DOHH2 (cell line): ENCODE data around the gene BOD1L1.

Experiments used
- H3F3A ChIP-seq: fragments of 200-600 bp; sonication (generic), shearing (Covaris generic); 2 replicates; pipeline ENCODE4 v1.6.0; 2016; ENCODE audit warnings: antibody characterized with exemption, mild to moderate bottlenecking; ENCODE audit not compliant: control insufficient read depth, insufficient read depth
- H3K27ac ChIP-seq: fragments of 200-600 bp; sonication (generic); 2 replicates; pipeline ENCODE4 v1.5.1; 2014; ENCODE audit warnings: low read depth, mild to moderate bottlenecking, low read length, moderate library complexity
- H3K27me3 ChIP-seq: fragments of 200-600 bp; sonication (generic); 2 replicates; pipeline ENCODE4 v1.6.1; 2014; ENCODE audit warnings: mild to moderate bottlenecking, low read length, mixed read lengths; ENCODE audit not compliant: control insufficient read depth
- H3K36me3 ChIP-seq: fragments of 200-600 bp; sonication (generic); 2 replicates; pipeline ENCODE4 v1.6.1; 2014; ENCODE audit warnings: mild to moderate bottlenecking, low read length, moderate library complexity, mixed read lengths; ENCODE audit not compliant: control insufficient read depth
- H3K4me1 ChIP-seq: fragments of 200-600 bp; sonication (generic); 2 replicates; pipeline ENCODE4 v1.6.1; 2014; ENCODE audit warnings: mild to moderate bottlenecking, low read length, mixed read lengths; ENCODE audit not compliant: control insufficient read depth
- H3K4me2 ChIP-seq: fragments of 200-600 bp; sonication (generic); 2 replicates; pipeline ENCODE4 v1.6.0; 2014; ENCODE audit warnings: mild to moderate bottlenecking, low read length, moderate library complexity
- H3K4me3 ChIP-seq: fragments of 200-600 bp; sonication (generic); 2 replicates; pipeline ENCODE4 v1.5.1; 2014; ENCODE audit warnings: mild to moderate bottlenecking, low read length, mixed read lengths
- H3K79me2 ChIP-seq: fragments of 200-600 bp; sonication (generic); 2 replicates; pipeline ENCODE4 v1.6.1; 2014; ENCODE audit warnings: mild to moderate bottlenecking, low read length, mixed read lengths; ENCODE audit not compliant: control insufficient read depth
- H3K9me2 ChIP-seq: fragments of 200-600 bp; sonication (generic); replicated peaks from 2 replicates; pipeline ENCODE4 v1.6.1; 2014; ENCODE audit warnings: mild to moderate bottlenecking, low read length, mixed read lengths; ENCODE audit not compliant: control insufficient read depth
- H3K9me3 ChIP-seq: fragments of 200-600 bp; sonication (generic); 2 replicates; pipeline ENCODE4 v1.6.1; 2014; ENCODE audit warnings: antibody characterized with exemption, low read length, mixed read lengths; ENCODE audit not compliant: control insufficient read depth, insufficient read depth
- H4K20me1 ChIP-seq: fragments of 200-600 bp; sonication (generic); 2 replicates; pipeline ENCODE4 v1.6.0; 2014; ENCODE audit warnings: low read depth, mild to moderate bottlenecking, antibody characterized with exemption, low read length, moderate library complexity; ENCODE audit not compliant: control insufficient read depth, insufficient read depth
- EZH2phosphoT487 ChIP-seq: fragments of 200-600 bp; sonication (generic); IDR thresholded peaks from 2 replicates; pipeline ENCODE4 v1.6.1; 2017; ENCODE audit warnings: borderline replicate concordance, mild to moderate bottlenecking, antibody characterized with exemption, low read length, moderate library complexity, mixed read lengths
- TF ChIP-seq, protein P1 (sequence below): fragments of 200-600 bp; sonication (generic); IDR thresholded peaks from one replicate; pipeline ENCODE4 v1.5.1; 2014; ENCODE audit warnings: antibody characterized with exemption, mild to moderate bottlenecking, low read depth, low read length; ENCODE audit not compliant: poor library complexity, severe bottlenecking

Gene BOD1L1

DNA sequence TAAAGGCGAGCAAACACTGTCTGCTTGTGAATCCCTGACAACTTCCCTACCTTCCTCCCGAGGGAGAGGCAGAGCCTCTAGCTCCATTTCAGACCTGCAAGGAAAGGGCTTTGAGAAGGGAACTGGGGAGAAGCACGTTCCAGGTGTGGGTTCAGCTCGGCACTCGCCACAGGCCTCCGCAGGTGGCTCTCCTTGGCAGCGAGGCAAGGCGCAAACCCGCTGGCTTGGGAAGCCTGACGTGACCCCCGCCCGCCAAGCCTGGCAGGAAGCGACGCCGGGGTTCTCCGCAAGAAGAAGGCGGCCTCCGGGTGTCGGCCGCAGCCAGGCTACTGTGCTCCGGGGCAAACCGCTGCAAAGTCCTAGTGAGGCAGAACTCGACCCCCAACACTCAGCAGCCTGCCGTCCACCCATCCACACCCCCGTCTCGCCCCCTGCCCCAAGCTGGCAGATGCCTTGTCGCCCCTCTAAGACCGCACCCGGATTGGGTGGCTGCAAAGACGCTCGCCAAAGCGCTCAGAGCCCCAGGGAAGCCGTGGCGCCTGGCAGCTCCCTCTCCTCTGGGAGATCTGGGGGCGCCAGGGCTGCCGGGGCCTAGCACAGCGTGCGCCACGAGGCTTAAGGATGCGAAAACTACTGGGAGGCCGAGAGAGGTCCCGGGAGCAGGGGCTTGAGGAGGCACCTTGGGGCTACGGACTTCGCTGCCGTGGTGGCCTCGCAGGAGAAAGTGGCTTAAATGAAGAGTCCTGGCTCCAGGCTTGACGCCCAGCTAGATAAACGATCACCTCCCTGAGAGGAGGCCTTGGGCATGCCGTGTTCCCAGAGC lies 105.0 kb downstream of the BOD1L1 start:
- H3K4me3 ChIP-seq = no peak overlapping the region

DNA sequence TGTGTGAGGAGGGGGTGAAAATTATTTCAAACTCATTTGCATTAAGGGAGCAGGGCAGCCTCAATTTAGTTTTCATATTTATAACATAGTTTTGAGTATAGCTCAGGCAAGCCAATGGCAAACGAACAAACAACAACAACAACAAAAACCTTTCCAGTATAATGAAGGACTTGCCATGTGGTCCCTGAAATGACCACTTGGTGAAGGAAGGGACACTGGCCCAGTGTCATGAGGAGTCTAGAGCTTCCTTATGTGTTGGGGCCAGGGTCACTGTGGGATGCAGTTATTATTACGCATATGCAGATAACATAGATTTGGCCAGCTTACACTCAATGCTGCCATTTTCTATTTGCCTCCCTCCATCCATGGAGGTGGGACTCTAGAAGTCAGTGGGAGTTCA lies 106.5 kb downstream of the BOD1L1 start:
- Histone ChIP-seq H3K9me2 (no peaks in the 10 kb centered on the region), H3K9me3 (peaks cover 3% of the 10 kb centered on the region; the same call in 1 of the 2 replicates), H3K4me3 (no peak overlapping the region), H3K4me1 (no peaks in the 10 kb centered on the region), H4K20me1 (no peaks in the 10 kb centered on the region), H3K4me2 (no peak overlapping the region), H3K27ac (no peak overlapping the region), H3F3A (no peaks in the 10 kb centered on the region), H3K36me3 (no peaks in the 10 kb centered on the region), H3K27me3 (peaks cover 14% of the 10 kb centered on the region), H3K79me2 (no peaks in the 10 kb centered on the region)
- TF ChIP-seq, protein P1, sequence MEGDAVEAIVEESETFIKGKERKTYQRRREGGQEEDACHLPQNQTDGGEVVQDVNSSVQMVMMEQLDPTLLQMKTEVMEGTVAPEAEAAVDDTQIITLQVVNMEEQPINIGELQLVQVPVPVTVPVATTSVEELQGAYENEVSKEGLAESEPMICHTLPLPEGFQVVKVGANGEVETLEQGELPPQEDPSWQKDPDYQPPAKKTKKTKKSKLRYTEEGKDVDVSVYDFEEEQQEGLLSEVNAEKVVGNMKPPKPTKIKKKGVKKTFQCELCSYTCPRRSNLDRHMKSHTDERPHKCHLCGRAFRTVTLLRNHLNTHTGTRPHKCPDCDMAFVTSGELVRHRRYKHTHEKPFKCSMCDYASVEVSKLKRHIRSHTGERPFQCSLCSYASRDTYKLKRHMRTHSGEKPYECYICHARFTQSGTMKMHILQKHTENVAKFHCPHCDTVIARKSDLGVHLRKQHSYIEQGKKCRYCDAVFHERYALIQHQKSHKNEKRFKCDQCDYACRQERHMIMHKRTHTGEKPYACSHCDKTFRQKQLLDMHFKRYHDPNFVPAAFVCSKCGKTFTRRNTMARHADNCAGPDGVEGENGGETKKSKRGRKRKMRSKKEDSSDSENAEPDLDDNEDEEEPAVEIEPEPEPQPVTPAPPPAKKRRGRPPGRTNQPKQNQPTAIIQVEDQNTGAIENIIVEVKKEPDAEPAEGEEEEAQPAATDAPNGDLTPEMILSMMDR = no peak
- TF ChIP-seq EZH2phosphoT487 = no peak

More for the DNA sequence above, 105.0 kb downstream of the BOD1L1 start:
- Histone ChIP-seq H3F3A (no peaks in the 10 kb centered on the region), H3K9me2 (no peaks in the 10 kb centered on the region), H3K27ac (no peak overlapping the region), H3K4me2 (no peak overlapping the region), H3K27me3 (peaks cover 23% of the 10 kb centered on the region), H3K4me1 (peaks cover 2% of the 10 kb centered on the region), H3K36me3 (no peaks in the 10 kb centered on the region), H4K20me1 (no peaks in the 10 kb centered on the region), H3K9me3 (peaks cover 3% of the 10 kb centered on the region; the same call in 1 of the 2 replicates), H3K79me2 (no peaks in the 10 kb centered on the region)
- TF ChIP-seq, protein P1 = no peak
